H1 (cell line): ENCODE data around the gene FAM228B. TPM values are rescaled to one million over a fixed set of nuclear protein-coding genes. Genes with fewer than 3 reads are reported as not detected.

Source experiments
- CTCF ChIA-PET: fragments of 300-600 bp; sonication (Branson Sonifier 250); formaldehyde crosslinking; loops from one replicate; lab custom pipeline; 2021; ENCODE audit not compliant: partially characterized antibody; lab: Charles Lee
- POLR2A ChIA-PET: fragments of 300-600 bp; sonication (Branson Sonifier 250); formaldehyde crosslinking; loops from one replicate; lab custom pipeline; 2021; ENCODE audit warnings: inconsistent platforms; ENCODE audit not compliant: partially characterized antibody; lab: Charles Lee
- DNase-seq, 2 experiments: peaks; one replicate each; pipeline versions ENCODE4 v3.0.0 to v3.0.0-alpha.2; 2010 to 2022; ENCODE audit warnings: low spot score in 2 of 2, low read depth in 1 of 2, mixed read lengths in 1 of 2
- FAIRE-seq: peaks from 2 replicates; lab custom pipeline; 2011; peaks lifted over from hg19 to GRCh38; lab: Jason Lieb, UNC
- H2AFZ ChIP-seq: 2 replicates; pipeline ENCODE4 v1.8.1; 2012; ENCODE audit warnings: low read length, inconsistent platforms
- H2AK5ac ChIP-seq: 2 replicates; pipeline ENCODE4 v1.6.1; 2013; ENCODE audit warnings: low read depth, low read length
- H2BK120ac ChIP-seq: replicated peaks from 2 replicates; pipeline ENCODE3; 2013; ENCODE audit warnings: low read depth, low read length, inconsistent platforms
- H2BK12ac ChIP-seq: 2 replicates; pipeline ENCODE4 v1.6.1; 2013; ENCODE audit warnings: low read depth, low read length
- H2BK15ac ChIP-seq: 2 replicates; pipeline ENCODE4 v1.6.1; 2013; ENCODE audit warnings: low read length
- H2BK20ac ChIP-seq: 2 replicates; pipeline ENCODE4 v1.6.1; 2013; ENCODE audit warnings: low read length
- H2BK5ac ChIP-seq: 2 replicates; pipeline ENCODE4 v1.6.1; 2013; ENCODE audit warnings: low read depth, low read length
- H3K14ac ChIP-seq: 2 replicates; pipeline ENCODE4 v1.6.1; 2013; ENCODE audit warnings: inconsistent platforms; ENCODE audit not compliant: insufficient read length
- H3K18ac ChIP-seq: 2 replicates; pipeline ENCODE4 v1.6.1; 2013; ENCODE audit warnings: low read length; ENCODE audit errors: extremely low read depth
- H3K23ac ChIP-seq: 2 replicates; pipeline ENCODE4 v1.6.1; 2013; ENCODE audit warnings: inconsistent platforms; ENCODE audit not compliant: insufficient read length
- H3K23me2 ChIP-seq: 2 replicates; pipeline ENCODE4 v1.6.1; 2013; ENCODE audit warnings: low read depth, low read length
- H3K27ac ChIP-seq: 2 replicates; pipeline ENCODE4 v1.6.1; 2011; ENCODE audit warnings: low read depth, low read length, inconsistent platforms
- H3K27me3 ChIP-seq, 4 experiments: replicated peaks in 1 of 4; 1 replicate in 1 of 4; 2 replicates in 3 of 4; pipeline versions ENCODE4 v1.6.1 to v1.8.1; 2011 to 2013; ENCODE audit warnings: low read length in 3 of 4, mild to moderate bottlenecking in 3 of 4, inconsistent platforms in 2 of 4, mixed read lengths in 2 of 4, moderate library complexity in 1 of 4; ENCODE audit not compliant: control insufficient read depth in 3 of 4, insufficient read depth in 3 of 4; ENCODE audit errors: extremely low read depth in 1 of 4
- H3K36me3 ChIP-seq, 4 experiments: 2 replicates each; pipeline versions ENCODE4 v1.6.1 to v1.8.1; 2011 to 2013; ENCODE audit warnings: mild to moderate bottlenecking in 4 of 4, low read length in 3 of 4, moderate library complexity in 2 of 4, control low read depth in 1 of 4, inconsistent platforms in 1 of 4; ENCODE audit not compliant: insufficient read depth in 4 of 4, control insufficient read depth in 2 of 4
- H3K4ac ChIP-seq: replicated peaks from 2 replicates; pipeline ENCODE3; 2013; ENCODE audit warnings: low read length, low read depth, mixed read lengths, inconsistent platforms; ENCODE audit not compliant: insufficient read length
- H3K4me1 ChIP-seq, 4 experiments: replicated peaks in 1 of 4; 1 replicate in 1 of 4; 2 replicates in 3 of 4; pipeline versions ENCODE4 v1.6.1 to v1.8.1; 2011 to 2013; ENCODE audit warnings: low read length in 3 of 4, inconsistent platforms in 2 of 4, mixed read lengths in 1 of 4; ENCODE audit not compliant: insufficient read depth in 4 of 4, control insufficient read depth in 3 of 4
- H3K4me2 ChIP-seq, 2 experiments: 2 replicates each; pipeline versions ENCODE4 v1.6.1 to v1.8.1; 2011 to 2013; ENCODE audit warnings: low read depth in 2 of 2, low read length in 2 of 2, control low read depth in 1 of 2, inconsistent platforms in 1 of 2, mild to moderate bottlenecking in 1 of 2; ENCODE audit not compliant: insufficient read depth in 1 of 2
- H3K4me3 ChIP-seq, 4 experiments: fragments of 200-600, 300-600 bp in 1 of 4; sonication (generic), shearing (Covaris generic), sonication (Bioruptor Twin) in 1 of 4; 2 replicates each; pipeline versions ENCODE4 v1.5.1 to v1.8.1; 2011 to 2016; ENCODE audit warnings: low read length in 4 of 4, low read depth in 3 of 4, control low read depth in 2 of 4, inconsistent platforms in 2 of 4, mild to moderate bottlenecking in 2 of 4, mixed read lengths in 1 of 4, moderate library complexity in 1 of 4; ENCODE audit not compliant: insufficient read depth in 2 of 4; ENCODE audit errors: extremely low read depth in 1 of 4
- H3K56ac ChIP-seq: replicated peaks from 2 replicates; pipeline ENCODE3; 2013; ENCODE audit warnings: low read depth, mild to moderate bottlenecking, mixed read lengths, low read length, inconsistent platforms; ENCODE audit not compliant: insufficient read length
- H3K79me1 ChIP-seq: 2 replicates; pipeline ENCODE4 v1.6.1; 2013; ENCODE audit warnings: low read depth, low read length, control low read depth
- H3K79me2 ChIP-seq, 2 experiments: 2 replicates each; pipeline versions ENCODE4 v1.6.1 to v1.8.1; 2012 to 2013; ENCODE audit warnings: low read length in 2 of 2, mild to moderate bottlenecking in 2 of 2, inconsistent platforms in 1 of 2; ENCODE audit not compliant: insufficient read depth in 2 of 2, control insufficient read depth in 1 of 2
- H3K9ac ChIP-seq, 4 experiments: replicated peaks in 1 of 4; 1 replicate in 1 of 4; 2 replicates in 3 of 4; pipeline versions ENCODE4 v1.6.1 to v1.8.1; 2011 to 2013; ENCODE audit warnings: low read depth in 3 of 4, low read length in 3 of 4, control low read depth in 2 of 4, mild to moderate bottlenecking in 2 of 4, moderate library complexity in 2 of 4, inconsistent platforms in 1 of 4; ENCODE audit errors: extremely low read depth in 1 of 4
- H3K9me3 ChIP-seq, 2 experiments: 2 replicates each; pipeline versions ENCODE4 v1.6.1 to v1.8.1; 2012 to 2013; ENCODE audit warnings: mild to moderate bottlenecking in 2 of 2, moderate library complexity in 2 of 2, control low read depth in 1 of 2, inconsistent platforms in 1 of 2, low read depth in 1 of 2, low read length in 1 of 2, mixed read lengths in 1 of 2; ENCODE audit not compliant: insufficient read depth in 2 of 2
- H4K20me1 ChIP-seq, 2 experiments: replicated peaks in 1 of 2; 2 replicates each; pipeline versions ENCODE3 to v1.8.1; 2011 to 2013; ENCODE audit warnings: inconsistent platforms in 2 of 2, low read length in 2 of 2, mild to moderate bottlenecking in 1 of 2; ENCODE audit not compliant: insufficient read depth in 2 of 2, control insufficient read depth in 1 of 2
- H4K5ac ChIP-seq: 2 replicates; pipeline ENCODE4 v1.6.1; 2013; ENCODE audit warnings: low read length, low read depth, mixed read lengths, inconsistent platforms; ENCODE audit not compliant: insufficient read length
- H4K8ac ChIP-seq: 2 replicates; pipeline ENCODE4 v1.8.0; 2013; ENCODE audit warnings: mild to moderate bottlenecking, moderate library complexity, low read length, inconsistent platforms; ENCODE audit not compliant: insufficient read depth; ENCODE audit errors: extremely low read depth
- H4K91ac ChIP-seq: replicated peaks from 2 replicates; pipeline ENCODE3; 2013; ENCODE audit warnings: low read length, mixed read lengths, inconsistent platforms; ENCODE audit not compliant: insufficient read length
- ASH2L ChIP-seq: fragments of 200-600, 300-600 bp; sonication (generic); IDR thresholded peaks from one replicate; pipeline ENCODE4 v1.7.1; 2017; ENCODE audit warnings: low read length
- CBX8 ChIP-seq: fragments of 300-800, 300-1000 bp; sonication (generic); IDR thresholded peaks from 2 replicates; pipeline ENCODE4 v1.7.1; 2016; ENCODE audit warnings: low read depth, low read length, borderline replicate concordance
- CHD1 ChIP-seq: IDR thresholded peaks from 2 replicates; pipeline ENCODE4 v1.6.1; 2012; ENCODE audit warnings: low read depth, low read length, improper control_type of control experiment
- FOSL1 ChIP-seq: IDR thresholded peaks from 2 replicates; pipeline ENCODE4 v1.6.1; 2011; ENCODE audit warnings: mild to moderate bottlenecking, low read depth, low read length, moderate library complexity; ENCODE audit not compliant: insufficient read depth
- GTF2F1 ChIP-seq: IDR thresholded peaks from 2 replicates; pipeline ENCODE4 v1.6.1; 2012; ENCODE audit warnings: low read depth, low read length, improper control_type of control experiment, borderline replicate concordance
- SIRT6 ChIP-seq: IDR thresholded peaks from one replicate; pipeline ENCODE4 v1.7.1; 2012; ENCODE audit warnings: low read length, inconsistent platforms
- TCF12 ChIP-seq: IDR thresholded peaks from 2 replicates; pipeline ENCODE4 v1.6.1; 2011; ENCODE audit warnings: low read depth, mild to moderate bottlenecking, low read length
- YY1 ChIP-seq: IDR thresholded peaks from 2 replicates; pipeline ENCODE4 v1.6.1; 2011; ENCODE audit warnings: low read depth, mild to moderate bottlenecking, low read length
- WGBS, 2 experiments: shearing (Covaris generic) in 1 of 2; methylation state at CpG; one replicate each; pipeline versions ENCODE4 v1.1.6 to v1.1.7; 2013 to 2015; ENCODE audit warnings: low lambda C conversion rate in 2 of 2, mixed read lengths in 2 of 2, inconsistent platforms in 1 of 2, low coverage in 1 of 2, missing lambda C conversion rate in 1 of 2; ENCODE audit not compliant: insufficient replicate concordance in 2 of 2, insufficient coverage in 1 of 2, insufficient read length in 1 of 2; ENCODE audit errors: extremely low coverage in 1 of 2, missing lambda C conversion rate in 1 of 2; 5-methylcytosine and 5-hydroxymethylcytosine counted together
- polyA plus RNA-seq, 7 experiments: library from polyadenylated mRNA; depleted of rRNA in 3 of 7; stranded (reverse) in 5 of 7; unstranded in 2 of 7; fragments of >200 nt in 5 of 7; fragments of 200-250 nt in 2 of 7; gene quantifications; 1 replicate in 5 of 7; 2 replicates in 1 of 7; 4 replicates in 1 of 7; pipeline versions ENCODE4 v1.2.1 to v1.2.3, GENCODE V29; 2011 to 2013; ENCODE audit warnings: missing spikeins in 2 of 7, mixed read lengths in 2 of 7
- total RNA-seq: library from RNA; stranded (reverse); fragmentation: NEBNext Ultra II Directional; extraction: Animal tissue kit (Norgen Biotek cat#: 25700); gene quantifications from 2 replicates; pipeline ENCODE4 v1.2.1, GENCODE V29; 2021
- TF ChIP-seq, protein P1 (sequence below): IDR thresholded peaks from 2 replicates; pipeline ENCODE4 v1.6.1; 2012; ENCODE audit warnings: inconsistent platforms
- TF ChIP-seq, protein P2 (sequence below): IDR thresholded peaks from 2 replicates; pipeline ENCODE4 v1.6.1; 2011; ENCODE audit warnings: low read length, improper control_type of control experiment

The FAM228B gene
- total and polyA plus RNA-seq, 2 of the 8 experiments (the other 6 are each of a cell fraction or from before 2014, with no cell fraction given) = 1.4 to 3.2 TPM

DNA sequence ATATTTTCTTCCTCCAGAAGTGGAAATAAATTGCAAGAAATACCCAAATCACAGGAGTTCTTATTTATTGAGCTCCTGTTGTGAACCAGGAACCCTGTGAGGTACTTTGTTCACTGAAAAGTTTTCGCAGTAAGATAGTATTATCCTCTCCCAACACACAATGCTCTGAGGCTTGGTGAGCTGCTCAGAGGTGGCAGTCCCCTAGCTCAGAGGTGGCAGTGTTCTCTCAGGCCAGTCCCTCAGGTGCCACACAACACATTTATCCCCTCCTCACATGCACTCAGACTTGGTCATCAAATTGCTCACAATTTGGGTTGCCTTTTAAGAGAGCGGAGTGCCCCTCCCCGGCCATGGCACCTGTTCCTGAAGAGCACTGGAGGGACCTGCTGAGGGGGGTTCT is 77.5 kb downstream of the FAM228B start:
- H3K23me2 ChIP-seq = no peaks in the 10 kb centered on the region
- H3K9me3 ChIP-seq = no peaks in the 10 kb centered on the region
- 91% methylated on average over 3 of the region's 3 CpGs; no CpG with 5 or more reads in 1 of the 2 experiments for WGBS, 2 experiments

More for the DNA sequence above, 77.5 kb downstream of the FAM228B start:
- H2BK12ac ChIP-seq = no peak overlapping the region
- no peak overlapping the region for H3K18ac ChIP-seq
- no peaks in the 10 kb centered on the region for H3K79me1 ChIP-seq
- no peak overlapping the region for H3K27ac ChIP-seq
- H3K4me2 ChIP-seq = no peak overlapping the region
- no peak overlapping the region for H3K4ac ChIP-seq
- no peak overlapping the region for H2AK5ac ChIP-seq
- no peak overlapping the region for H2AFZ ChIP-seq
- POLR2A ChIA-PET = interaction anchor here (0.6 to 2.3 kb wide), 2 partner anchors 12 to 146 kb away, joined by 3 to 6 read pairs; no protein-coding TSS in a partner anchor
- H3K14ac ChIP-seq = no peak overlapping the region
- H3K4me3 ChIP-seq = no peak overlapping the region
- no peaks in the 10 kb centered on the region for H3K4me1 ChIP-seq
- no peak overlapping the region for H4K91ac ChIP-seq
- no peak overlapping the region for H3K23ac ChIP-seq
- no peaks in the 10 kb centered on the region for H3K79me2 ChIP-seq
- no peaks in the 10 kb centered on the region for H3K36me3 ChIP-seq
- H2BK120ac ChIP-seq = no peak overlapping the region
- no peak overlapping the region for H2BK5ac ChIP-seq
- H2BK15ac ChIP-seq = no peak overlapping the region
- H3K56ac ChIP-seq = no peak overlapping the region
- no peak overlapping the region for H3K9ac ChIP-seq
- FAIRE-seq = no peak
- CTCF ChIA-PET = interaction anchor here (0.6 to 2.2 kb wide), 5 partner anchors 9 to 272 kb away, joined by 3 to 9 read pairs (median 4); no protein-coding TSS in a partner anchor
- TF ChIP-seq TCF12 (no peak), YY1 (no peak), CBX8 (no peak), CHD1 (no peak), GTF2F1 (no peak), ASH2L (no peak), SIRT6 (no peak), FOSL1 (no peak)
- TF ChIP-seq, protein P1, sequence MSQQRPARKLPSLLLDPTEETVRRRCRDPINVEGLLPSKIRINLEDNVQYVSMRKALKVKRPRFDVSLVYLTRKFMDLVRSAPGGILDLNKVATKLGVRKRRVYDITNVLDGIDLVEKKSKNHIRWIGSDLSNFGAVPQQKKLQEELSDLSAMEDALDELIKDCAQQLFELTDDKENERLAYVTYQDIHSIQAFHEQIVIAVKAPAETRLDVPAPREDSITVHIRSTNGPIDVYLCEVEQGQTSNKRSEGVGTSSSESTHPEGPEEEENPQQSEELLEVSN = no peak
- TF ChIP-seq, protein P2, sequence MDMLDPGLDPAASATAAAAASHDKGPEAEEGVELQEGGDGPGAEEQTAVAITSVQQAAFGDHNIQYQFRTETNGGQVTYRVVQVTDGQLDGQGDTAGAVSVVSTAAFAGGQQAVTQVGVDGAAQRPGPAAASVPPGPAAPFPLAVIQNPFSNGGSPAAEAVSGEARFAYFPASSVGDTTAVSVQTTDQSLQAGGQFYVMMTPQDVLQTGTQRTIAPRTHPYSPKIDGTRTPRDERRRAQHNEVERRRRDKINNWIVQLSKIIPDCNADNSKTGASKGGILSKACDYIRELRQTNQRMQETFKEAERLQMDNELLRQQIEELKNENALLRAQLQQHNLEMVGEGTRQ = no peak
- no peaks in the 10 kb centered on the region; a peak in 1 of 7 replicates for H3K27me3 ChIP-seq
- no peak for DNase-seq
- peaks cover 0 to 2% of the 10 kb centered on the region in 2 experiments for H4K20me1 ChIP-seq
- no peak overlapping the region for H2BK20ac ChIP-seq
- H4K8ac ChIP-seq = no peak overlapping the region
- H4K5ac ChIP-seq = no peak overlapping the region
